H9 (cell line): ENCODE results near the gene FAM3C. TPM values are rescaled to one million over a fixed set of nuclear protein-coding genes. Genes with fewer than 3 reads are reported as not detected.

ENCODE experiments used
- DNase-seq: peaks from one replicate; pipeline ENCODE4 v3.0.0-alpha.2; 2017
- H2AFZ ChIP-seq: one replicate; pipeline ENCODE4 v1.6.1; 2013; ENCODE audit warnings: mild to moderate bottlenecking, low read length, control low read depth, moderate library complexity
- H2AK5ac ChIP-seq: 2 replicates; pipeline ENCODE4 v1.6.1; 2013; ENCODE audit warnings: low read length, control low read depth, mixed read lengths; ENCODE audit not compliant: insufficient read length
- H2BK120ac ChIP-seq: one replicate; pipeline ENCODE4 v1.6.1; 2013; ENCODE audit warnings: low read depth, mild to moderate bottlenecking, low read length, control low read depth, inconsistent platforms; ENCODE audit not compliant: poor library complexity, severe bottlenecking
- H2BK12ac ChIP-seq: 2 replicates; pipeline ENCODE4 v1.6.1; 2013; ENCODE audit warnings: low read length, control low read depth, mixed read lengths, low read depth; ENCODE audit not compliant: insufficient read length
- H2BK15ac ChIP-seq: 2 replicates; pipeline ENCODE4 v1.6.1; 2013; ENCODE audit warnings: low read depth, low read length, control low read depth
- H2BK20ac ChIP-seq: one replicate; pipeline ENCODE4 v1.6.1; 2013; ENCODE audit warnings: low read depth, mild to moderate bottlenecking, low read length, control low read depth, inconsistent platforms; ENCODE audit not compliant: poor library complexity, severe bottlenecking
- H2BK5ac ChIP-seq: 2 replicates; pipeline ENCODE4 v1.6.1; 2013; ENCODE audit warnings: low read length, control low read depth, mixed read lengths; ENCODE audit not compliant: insufficient read length
- H3K14ac ChIP-seq: 2 replicates; pipeline ENCODE4 v1.6.1; 2013; ENCODE audit warnings: low read length, control low read depth; ENCODE audit not compliant: insufficient read depth
- H3K18ac ChIP-seq: 2 replicates; pipeline ENCODE4 v1.6.1; 2013; ENCODE audit warnings: low read depth, mild to moderate bottlenecking, mixed read lengths, low read length, control low read depth; ENCODE audit not compliant: insufficient read length
- H3K23ac ChIP-seq: 2 replicates; pipeline ENCODE4 v1.6.1; 2013; ENCODE audit warnings: low read length, control low read depth, mixed read lengths, low read depth; ENCODE audit not compliant: insufficient read length
- H3K23me2 ChIP-seq: 2 replicates; pipeline ENCODE4 v1.6.1; 2013; ENCODE audit warnings: low read depth, mild to moderate bottlenecking, mixed read lengths, low read length, control low read depth; ENCODE audit not compliant: insufficient read length, poor library complexity, severe bottlenecking
- H3K27ac ChIP-seq: 2 replicates; pipeline ENCODE4 v1.5.1; 2013; ENCODE audit warnings: low read length, control low read depth, mixed read lengths, low read depth; ENCODE audit not compliant: insufficient read length
- H3K27me3 ChIP-seq: 2 replicates; pipeline ENCODE4 v1.6.1; 2013; ENCODE audit warnings: low read length, control low read depth, inconsistent platforms; ENCODE audit not compliant: insufficient read depth
- H3K4ac ChIP-seq: 2 replicates; pipeline ENCODE4 v1.6.1; 2013; ENCODE audit warnings: low read depth, mild to moderate bottlenecking, control low read depth, inconsistent platforms, low read length, moderate library complexity
- H3K4me1 ChIP-seq: 2 replicates; pipeline ENCODE4 v1.6.1; 2013; ENCODE audit warnings: low read length, control low read depth, inconsistent platforms; ENCODE audit not compliant: insufficient read depth
- H3K4me2 ChIP-seq: 2 replicates; pipeline ENCODE4 v1.6.1; 2013; ENCODE audit warnings: low read length, control low read depth, mixed read lengths; ENCODE audit not compliant: insufficient read length, insufficient read depth
- H3K56ac ChIP-seq: 2 replicates; pipeline ENCODE4 v1.6.1; 2013; ENCODE audit warnings: low read depth, mild to moderate bottlenecking, mixed read lengths, low read length, control low read depth; ENCODE audit not compliant: insufficient read length
- H3K79me1 ChIP-seq: 2 replicates; pipeline ENCODE4 v1.6.1; 2013; ENCODE audit warnings: low read depth, mild to moderate bottlenecking, moderate library complexity, low read length, control low read depth, inconsistent platforms; ENCODE audit not compliant: insufficient read depth, poor library complexity, severe bottlenecking
- H3K79me2 ChIP-seq: 2 replicates; pipeline ENCODE4 v1.6.1; 2013; ENCODE audit warnings: low read length, control low read depth, inconsistent platforms; ENCODE audit not compliant: insufficient read depth
- H3K9ac ChIP-seq: 2 replicates; pipeline ENCODE4 v1.6.1; 2013; ENCODE audit warnings: low read length, control low read depth, mixed read lengths; ENCODE audit not compliant: insufficient read length; ENCODE audit errors: extremely low read depth
- H3K9me3 ChIP-seq: one replicate; pipeline ENCODE4 v1.6.1; 2013; ENCODE audit warnings: low read depth, low read length, inconsistent platforms; ENCODE audit not compliant: control insufficient read depth
- H3T11ph ChIP-seq: one replicate; pipeline ENCODE4 v1.6.1; 2013; ENCODE audit warnings: mild to moderate bottlenecking, low read length, control low read depth, inconsistent platforms
- H4K20me1 ChIP-seq: one replicate; pipeline ENCODE4 v1.6.1; 2013; ENCODE audit not compliant: control insufficient read depth, insufficient read length, insufficient read depth
- H4K5ac ChIP-seq: 2 replicates; pipeline ENCODE4 v1.6.1; 2013; ENCODE audit warnings: low read depth, mild to moderate bottlenecking, mixed read lengths, low read length, control low read depth; ENCODE audit not compliant: insufficient read length
- H4K8ac ChIP-seq: replicated peaks from 2 replicates; pipeline ENCODE4 v1.6.1; 2013; ENCODE audit warnings: low read length, control low read depth, mixed read lengths, low read depth; ENCODE audit not compliant: insufficient read length
- H4K91ac ChIP-seq: 2 replicates; pipeline ENCODE4 v1.6.1; 2013; ENCODE audit warnings: low read depth, mild to moderate bottlenecking, moderate library complexity, mixed read lengths, low read length, control low read depth; ENCODE audit not compliant: insufficient read length
- H3K27ac Mint-ChIP-seq, 3 experiments: 2 replicates in 2 of 3; 3 replicates in 1 of 3; pipeline ENCODE4 v1.8.0; 2020 to 2021; ENCODE audit warnings: mixed read lengths in 3 of 3, mild to moderate bottlenecking in 1 of 3, moderate library complexity in 1 of 3
- H3K27me3 Mint-ChIP-seq: 2 replicates; pipeline ENCODE4 v1.8.0; 2021; ENCODE audit warnings: low read depth, mild to moderate bottlenecking, moderate library complexity, mixed read lengths
- H3K36me3 Mint-ChIP-seq, 3 experiments: 2 replicates in 2 of 3; 3 replicates in 1 of 3; pipeline ENCODE4 v1.8.0; 2020 to 2021; ENCODE audit warnings: low read depth in 3 of 3, mixed read lengths in 3 of 3; ENCODE audit not compliant: insufficient read depth in 1 of 3
- H3K4me1 Mint-ChIP-seq, 2 experiments: 2 replicates each; pipeline ENCODE4 v1.8.0; 2020; ENCODE audit warnings: mixed read lengths in 2 of 2
- H3K4me3 Mint-ChIP-seq, 2 experiments: 2 replicates in 1 of 2; 3 replicates in 1 of 2; pipeline ENCODE4 v1.8.0; 2020 to 2021; ENCODE audit warnings: mild to moderate bottlenecking in 2 of 2, mixed read lengths in 2 of 2, moderate library complexity in 1 of 2
- H3K9me3 Mint-ChIP-seq, 2 experiments: 2 replicates in 1 of 2; 3 replicates in 1 of 2; pipeline ENCODE4 v1.8.0; 2020; ENCODE audit warnings: mild to moderate bottlenecking in 2 of 2, mixed read lengths in 2 of 2, moderate library complexity in 1 of 2
- CTCF ChIP-seq: fragments of 200-600 bp; sonication (generic); conservative IDR thresholded peaks from 3 replicates; pipeline ENCODE4 v1.8.0; 2021; ENCODE audit warnings: antibody characterized with exemption, mild to moderate bottlenecking
- WGBS: extraction: QIAGEN DNeasy Blood & Tissue Kit; methylation state at CpG from one replicate; pipeline ENCODE4 v1.1.7; 2013; ENCODE audit warnings: missing lambda C conversion rate, low lambda C conversion rate, mixed read lengths; ENCODE audit not compliant: insufficient read length; ENCODE audit errors: extremely low coverage; 5-methylcytosine and 5-hydroxymethylcytosine counted together
- total RNA-seq: library from RNA; stranded (reverse); gene quantifications from 2 replicates; pipeline ENCODE4 v1.2.1, GENCODE V29; 2021

Gene FAM3C
- total RNA-seq, 1 experiment from 2014 or later: 64.5 TPM

- no peak for TF ChIP-seq CTCF
- H3K4me1 ChIP-seq: no peaks in the 10 kb centered on the region
These were observed 10.3 kb downstream of the FAM3C start for GRCh38 chr7:121385800-121386179.

More at GRCh38 chr7:121385800-121386179, 10.3 kb downstream of the FAM3C start:
- H3K4me2 ChIP-seq: no peak overlapping the region
- H4K91ac ChIP-seq: no peak overlapping the region
- H2BK5ac ChIP-seq: no peak overlapping the region
- H4K20me1 ChIP-seq: no peaks in the 10 kb centered on the region
- no peak overlapping the region for H3K9ac ChIP-seq
- H3K4ac ChIP-seq: no peak overlapping the region
- H3K9me3 ChIP-seq: no peaks in the 10 kb centered on the region
- H3T11ph ChIP-seq: no peak overlapping the region
- Mint-ChIP-seq H3K4me1 (peaks cover 19 to 30% of the 10 kb centered on the region in 2 experiments), H3K4me3 (no peak overlapping the region), H3K27ac (no peak overlapping the region), H3K36me3 (peaks cover 2 to 6% (median 4%) of the 10 kb centered on the region in 3 experiments; a peak in 3 of 7 replicates), H3K9me3 (no peaks in the 10 kb centered on the region), H3K27me3 (no peaks in the 10 kb centered on the region)
- no peak overlapping the region for H2BK15ac ChIP-seq
- no peak overlapping the region for H2BK20ac ChIP-seq
- no peaks in the 10 kb centered on the region for H3K23me2 ChIP-seq
- no peak overlapping the region for H4K8ac ChIP-seq
- H2BK12ac ChIP-seq: no peak overlapping the region
- no peak overlapping the region for H2BK120ac ChIP-seq
- H3K79me2 ChIP-seq: peaks cover 25% of the 10 kb centered on the region; the same call in 1 of the 2 replicates
- H3K79me1 ChIP-seq: peaks cover 5% of the 10 kb centered on the region
- no peak overlapping the region for H3K56ac ChIP-seq
- no peaks in the 10 kb centered on the region for H3K27me3 ChIP-seq
- H3K18ac ChIP-seq: no peak overlapping the region
- H2AFZ ChIP-seq: no peak overlapping the region
- H2AK5ac ChIP-seq: no peak overlapping the region
- H4K5ac ChIP-seq: no peak overlapping the region
- no peak overlapping the region for H3K23ac ChIP-seq
- no CpG with 5 or more reads among the region's 1 CpG for WGBS
- H3K27ac ChIP-seq: no peak overlapping the region
- no peak overlapping the region for H3K14ac ChIP-seq
- DNase-seq: no peak
